GM06990 (cell line): ENCODE results near the gene RAB44.

Source experiments
- DNase-seq: peaks from one replicate; pipeline ENCODE4 v3.0.0-alpha.2; 2011; ENCODE audit not compliant: insufficient read length; ENCODE audit errors: extremely low read depth
- H3K27me3 ChIP-seq: replicated peaks from 2 replicates; pipeline ENCODE4 v1.6.0; 2011; ENCODE audit warnings: low read length; ENCODE audit not compliant: control insufficient read depth, insufficient read depth
- H3K36me3 ChIP-seq: 2 replicates; pipeline ENCODE4 v1.5.1; 2011; ENCODE audit warnings: low read length; ENCODE audit not compliant: control insufficient read depth, insufficient read depth
- H3K4me3 ChIP-seq: replicated peaks from 2 replicates; pipeline ENCODE4 v1.5.1; 2011; ENCODE audit warnings: low read depth, mild to moderate bottlenecking, control low read depth, low read length
- TF ChIP-seq, protein P1 (sequence below): IDR thresholded peaks from 2 replicates; pipeline ENCODE4 v1.5.1; 2011; ENCODE audit warnings: low read length, control low read depth, mild to moderate bottlenecking, inconsistent platforms; ENCODE audit not compliant: insufficient read depth, poor library complexity, severe bottlenecking

RAB44 gene

GRCh38 chr6:36749829-36750489, 52.3 kb downstream of the RAB44 start:
- TF ChIP-seq, protein P1, sequence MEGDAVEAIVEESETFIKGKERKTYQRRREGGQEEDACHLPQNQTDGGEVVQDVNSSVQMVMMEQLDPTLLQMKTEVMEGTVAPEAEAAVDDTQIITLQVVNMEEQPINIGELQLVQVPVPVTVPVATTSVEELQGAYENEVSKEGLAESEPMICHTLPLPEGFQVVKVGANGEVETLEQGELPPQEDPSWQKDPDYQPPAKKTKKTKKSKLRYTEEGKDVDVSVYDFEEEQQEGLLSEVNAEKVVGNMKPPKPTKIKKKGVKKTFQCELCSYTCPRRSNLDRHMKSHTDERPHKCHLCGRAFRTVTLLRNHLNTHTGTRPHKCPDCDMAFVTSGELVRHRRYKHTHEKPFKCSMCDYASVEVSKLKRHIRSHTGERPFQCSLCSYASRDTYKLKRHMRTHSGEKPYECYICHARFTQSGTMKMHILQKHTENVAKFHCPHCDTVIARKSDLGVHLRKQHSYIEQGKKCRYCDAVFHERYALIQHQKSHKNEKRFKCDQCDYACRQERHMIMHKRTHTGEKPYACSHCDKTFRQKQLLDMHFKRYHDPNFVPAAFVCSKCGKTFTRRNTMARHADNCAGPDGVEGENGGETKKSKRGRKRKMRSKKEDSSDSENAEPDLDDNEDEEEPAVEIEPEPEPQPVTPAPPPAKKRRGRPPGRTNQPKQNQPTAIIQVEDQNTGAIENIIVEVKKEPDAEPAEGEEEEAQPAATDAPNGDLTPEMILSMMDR = no peak
- DNase-seq = no peak
- Histone ChIP-seq H3K27me3 (no peaks in the 10 kb centered on the region), H3K4me3 (no peak overlapping the region), H3K36me3 (peaks cover 36% of the 10 kb centered on the region)

- Histone ChIP-seq H3K36me3 (peaks cover 32% of the 10 kb centered on the region), H3K4me3 (no peak overlapping the region), H3K27me3 (no peaks in the 10 kb centered on the region)
- TF ChIP-seq, protein P1 = no peak
- no peak for DNase-seq
These were observed 53.5 kb downstream of the RAB44 start for GRCh38 chr6:36751091-36751490.

DNA sequence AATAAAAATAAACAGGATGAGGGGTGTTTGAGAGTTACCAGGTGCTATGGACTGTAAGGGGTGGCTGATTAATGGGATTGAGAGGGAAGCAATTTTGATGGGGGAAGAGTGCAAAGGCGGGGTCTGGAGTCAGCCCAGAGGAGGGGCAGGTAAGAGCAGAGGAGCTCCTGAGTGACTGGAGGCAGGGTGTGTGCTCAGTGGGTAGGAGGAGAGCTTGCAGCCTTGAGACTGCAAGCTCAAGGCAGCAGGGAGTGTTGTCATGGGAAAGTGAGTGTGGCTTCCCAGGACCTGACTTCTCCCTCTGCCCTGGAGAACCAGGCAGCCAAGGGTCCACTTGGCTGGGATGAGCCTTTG, 54.2 kb downstream of the RAB44 start:
- TF ChIP-seq, protein P1 = no peak
- Histone ChIP-seq H3K36me3 (peaks cover 31% of the 10 kb centered on the region), H3K27me3 (no peaks in the 10 kb centered on the region), H3K4me3 (no peak overlapping the region)
- DNase-seq = no peak

GRCh38 chr6:36752187-36752885, 54.7 kb downstream of the RAB44 start:
- no peak for DNase-seq
- no peaks in the 10 kb centered on the region for H3K27me3 ChIP-seq
- peak overlapping the region; percentile 78 for H3K4me3 ChIP-seq
- H3K36me3 ChIP-seq = peaks cover 31% of the 10 kb centered on the region
- TF ChIP-seq, protein P1 = no peak

DNA sequence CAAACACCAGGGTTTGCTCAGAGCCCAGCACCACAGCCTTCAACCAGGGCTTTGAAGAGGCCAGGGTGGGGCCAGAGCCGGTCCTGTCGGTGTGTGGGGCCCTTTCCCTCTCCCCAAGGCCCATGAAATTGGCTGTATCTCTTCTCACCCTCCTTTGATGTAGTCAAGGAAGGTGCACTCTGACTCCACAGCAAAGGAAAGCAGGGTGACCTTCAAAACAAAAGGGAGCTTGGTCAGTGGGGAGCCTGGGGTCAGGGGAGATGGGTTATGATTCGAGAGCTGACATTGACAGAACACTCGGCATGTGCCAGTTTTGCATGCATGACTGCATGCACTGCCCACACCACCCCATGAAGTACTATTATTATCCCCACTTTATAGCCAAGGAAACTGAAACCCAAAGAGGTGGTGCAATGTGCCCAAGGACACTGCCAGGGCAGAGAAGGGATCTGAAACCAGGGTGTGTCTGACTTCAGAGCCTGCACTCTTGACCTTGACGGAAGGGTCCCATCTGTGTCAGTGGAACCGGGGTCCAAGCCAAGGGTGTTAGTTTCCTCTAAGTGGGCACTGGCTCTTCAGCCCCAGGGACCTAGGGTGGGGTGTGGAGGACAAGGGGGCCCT, 55.4 kb downstream of the RAB44 start:
- TF ChIP-seq, protein P1 = no peak
- peak overlapping the region; percentile 78 for H3K4me3 ChIP-seq
- H3K36me3 ChIP-seq = peaks cover 31% of the 10 kb centered on the region
- H3K27me3 ChIP-seq = no peaks in the 10 kb centered on the region
- peak; percentile 65 for DNase-seq
